Smooth muscle cell (in vitro differentiated cells): ENCODE measurements around the gene ADCY2. TPM values are rescaled to one million over a fixed set of nuclear protein-coding genes. Genes with fewer than 3 reads are reported as not detected.

Source experiments
- DNase-seq: peaks from one replicate; lab custom pipeline; 2025; ENCODE audit not compliant: unreplicated experiment; lab: John Stamatoyannopoulos, UW
- H2AFZ ChIP-seq: fragments of 200-600 bp; sonication (generic); 2 replicates; pipeline ENCODE4 v1.6.0; 2016; ENCODE audit warnings: antibody characterized with exemption, low read depth, mild to moderate bottlenecking
- H3F3A ChIP-seq: fragments of 200-600 bp; sonication (generic); 2 replicates; pipeline ENCODE4 v1.6.0; 2017; ENCODE audit warnings: antibody characterized with exemption, low read depth
- H3K27ac ChIP-seq: fragments of 200-600 bp; sonication (generic); 2 replicates; pipeline ENCODE4 v1.5.1; 2016; ENCODE audit warnings: low read depth, mild to moderate bottlenecking
- H3K27me3 ChIP-seq: fragments of 200-600 bp; sonication (generic); 2 replicates; pipeline ENCODE4 v1.6.1; 2016; ENCODE audit warnings: low read depth, mild to moderate bottlenecking
- H3K36me3 ChIP-seq: fragments of 200-600 bp; sonication (generic); 2 replicates; pipeline ENCODE4 v1.5.1; 2016; ENCODE audit warnings: low read depth
- H3K4me1 ChIP-seq: fragments of 200-600 bp; sonication (generic); 2 replicates; pipeline ENCODE4 v1.5.1; 2016; ENCODE audit warnings: low read depth
- H3K4me2 ChIP-seq: fragments of 200-600 bp; sonication (generic); 2 replicates; pipeline ENCODE4 v1.6.0; 2016; ENCODE audit warnings: mild to moderate bottlenecking
- H3K4me3 ChIP-seq: fragments of 200-600 bp; sonication (generic); 2 replicates; pipeline ENCODE4 v1.5.1; 2016; ENCODE audit warnings: mild to moderate bottlenecking
- H3K79me2 ChIP-seq: fragments of 200-600 bp; sonication (generic); 2 replicates; pipeline ENCODE4 v1.6.0; 2016; ENCODE audit warnings: low read depth, mild to moderate bottlenecking
- H3K9ac ChIP-seq: fragments of 200-600 bp; sonication (generic); 2 replicates; pipeline ENCODE4 v1.6.0; 2016; ENCODE audit warnings: low read depth
- H3K9me3 ChIP-seq: fragments of 200-600 bp; sonication (generic); replicated peaks from 2 replicates; pipeline ENCODE4 v1.5.1; 2016; ENCODE audit warnings: low read depth
- H4K20me1 ChIP-seq: fragments of 200-600 bp; sonication (generic); 2 replicates; pipeline ENCODE4 v1.6.0; 2016; ENCODE audit warnings: low read depth
- whole genome bisulfite sequencing: methylation state at CpG from one replicate; pipeline ENCODE4 v1.1.7; 2016; ENCODE audit warnings: low lambda C conversion rate; 5-methylcytosine and 5-hydroxymethylcytosine counted together
- polyA plus RNA-seq: library from polyadenylated mRNA; unstranded; fragments of >200 nt; fragmentation: Nextera tagmentation; extraction: Ambion mirVana; gene quantifications from 2 replicates; pipeline ENCODE4 v1.2.1, GENCODE V29; 2016
- total RNA-seq: library from RNA; depleted of rRNA; stranded (reverse); fragments of >200 nt; gene quantifications from 2 replicates; pipeline ENCODE4 v1.2.3, GENCODE V29; 2014
- TF ChIP-seq, protein P1 (sequence below): fragments of 200-600 bp; sonication (generic); IDR thresholded peaks from 2 replicates; pipeline ENCODE4 v1.5.1; 2017; ENCODE audit warnings: borderline replicate concordance, mild to moderate bottlenecking, antibody characterized with exemption; ENCODE audit not compliant: insufficient read depth, poor library complexity, severe bottlenecking

The ADCY2 gene
- total and polyA plus RNA-seq, 2 experiments from 2014 or later: 2.8 to 8.0 TPM

DNA sequence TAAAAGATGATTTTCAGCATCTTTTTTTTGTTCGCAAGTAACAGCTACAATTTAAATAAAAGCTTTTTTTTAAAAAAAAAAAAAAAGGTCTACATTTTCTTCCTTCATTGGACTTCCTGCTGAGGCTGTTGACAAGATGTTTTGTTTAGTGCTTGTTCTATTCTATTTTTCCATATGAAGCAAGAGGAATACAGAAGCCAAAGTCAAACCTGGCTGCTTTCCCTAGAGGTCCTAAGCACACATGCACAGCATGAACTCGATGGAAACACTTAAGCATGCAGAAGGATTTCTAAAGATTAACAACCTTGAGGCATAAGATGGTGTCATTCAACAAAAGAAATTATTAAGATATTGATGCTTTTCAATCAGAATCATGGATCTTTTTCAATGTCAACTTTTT is 105.1 kb downstream of the ADCY2 start:
- Histone ChIP-seq H3F3A (no peaks in the 10 kb centered on the region), H3K9me3 (no peaks in the 10 kb centered on the region), H3K4me2 (no peak overlapping the region), H3K4me1 (no peaks in the 10 kb centered on the region), H3K36me3 (no peaks in the 10 kb centered on the region), H3K9ac (no peak overlapping the region), H2AFZ (no peak overlapping the region), H3K27ac (no peak overlapping the region), H3K27me3 (no peaks in the 10 kb centered on the region), H3K4me3 (no peak overlapping the region), H4K20me1 (no peaks in the 10 kb centered on the region), H3K79me2 (no peaks in the 10 kb centered on the region)
- WGBS: 95% methylated on average over 2 of the region's 2 CpGs
- TF ChIP-seq, protein P1, sequence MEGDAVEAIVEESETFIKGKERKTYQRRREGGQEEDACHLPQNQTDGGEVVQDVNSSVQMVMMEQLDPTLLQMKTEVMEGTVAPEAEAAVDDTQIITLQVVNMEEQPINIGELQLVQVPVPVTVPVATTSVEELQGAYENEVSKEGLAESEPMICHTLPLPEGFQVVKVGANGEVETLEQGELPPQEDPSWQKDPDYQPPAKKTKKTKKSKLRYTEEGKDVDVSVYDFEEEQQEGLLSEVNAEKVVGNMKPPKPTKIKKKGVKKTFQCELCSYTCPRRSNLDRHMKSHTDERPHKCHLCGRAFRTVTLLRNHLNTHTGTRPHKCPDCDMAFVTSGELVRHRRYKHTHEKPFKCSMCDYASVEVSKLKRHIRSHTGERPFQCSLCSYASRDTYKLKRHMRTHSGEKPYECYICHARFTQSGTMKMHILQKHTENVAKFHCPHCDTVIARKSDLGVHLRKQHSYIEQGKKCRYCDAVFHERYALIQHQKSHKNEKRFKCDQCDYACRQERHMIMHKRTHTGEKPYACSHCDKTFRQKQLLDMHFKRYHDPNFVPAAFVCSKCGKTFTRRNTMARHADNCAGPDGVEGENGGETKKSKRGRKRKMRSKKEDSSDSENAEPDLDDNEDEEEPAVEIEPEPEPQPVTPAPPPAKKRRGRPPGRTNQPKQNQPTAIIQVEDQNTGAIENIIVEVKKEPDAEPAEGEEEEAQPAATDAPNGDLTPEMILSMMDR: no peak
- no peak for DNase-seq

DNA sequence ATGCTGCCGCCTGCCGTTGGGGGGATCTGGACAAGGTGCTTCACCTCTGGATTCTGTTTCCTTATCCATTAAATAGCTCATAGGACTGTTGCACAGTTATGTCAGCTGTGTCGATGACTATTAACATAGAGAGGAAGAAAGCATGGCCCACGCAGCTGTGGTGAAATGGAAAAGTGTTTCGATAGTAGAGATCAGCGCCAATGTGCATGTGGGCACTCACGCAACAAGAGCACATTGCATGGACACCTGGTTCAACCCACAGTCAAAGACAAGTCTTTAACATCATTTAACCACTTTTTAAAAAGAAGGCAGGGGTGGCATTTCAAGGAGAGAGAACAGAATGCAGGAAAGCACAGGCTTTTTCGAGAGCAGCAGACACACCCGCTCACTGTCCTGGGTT is 107.6 kb downstream of the ADCY2 start:
- Histone ChIP-seq H4K20me1 (no peaks in the 10 kb centered on the region), H2AFZ (no peak overlapping the region), H3K79me2 (no peaks in the 10 kb centered on the region), H3K27me3 (no peaks in the 10 kb centered on the region), H3K9ac (no peak overlapping the region), H3K9me3 (no peaks in the 10 kb centered on the region), H3K4me3 (no peak overlapping the region), H3F3A (no peaks in the 10 kb centered on the region), H3K4me2 (no peak overlapping the region), H3K27ac (no peak overlapping the region), H3K36me3 (no peaks in the 10 kb centered on the region), H3K4me1 (no peaks in the 10 kb centered on the region)
- no peak for DNase-seq
- WGBS: 91% methylated on average over 9 of the region's 9 CpGs
- TF ChIP-seq, protein P1: no peak

DNA sequence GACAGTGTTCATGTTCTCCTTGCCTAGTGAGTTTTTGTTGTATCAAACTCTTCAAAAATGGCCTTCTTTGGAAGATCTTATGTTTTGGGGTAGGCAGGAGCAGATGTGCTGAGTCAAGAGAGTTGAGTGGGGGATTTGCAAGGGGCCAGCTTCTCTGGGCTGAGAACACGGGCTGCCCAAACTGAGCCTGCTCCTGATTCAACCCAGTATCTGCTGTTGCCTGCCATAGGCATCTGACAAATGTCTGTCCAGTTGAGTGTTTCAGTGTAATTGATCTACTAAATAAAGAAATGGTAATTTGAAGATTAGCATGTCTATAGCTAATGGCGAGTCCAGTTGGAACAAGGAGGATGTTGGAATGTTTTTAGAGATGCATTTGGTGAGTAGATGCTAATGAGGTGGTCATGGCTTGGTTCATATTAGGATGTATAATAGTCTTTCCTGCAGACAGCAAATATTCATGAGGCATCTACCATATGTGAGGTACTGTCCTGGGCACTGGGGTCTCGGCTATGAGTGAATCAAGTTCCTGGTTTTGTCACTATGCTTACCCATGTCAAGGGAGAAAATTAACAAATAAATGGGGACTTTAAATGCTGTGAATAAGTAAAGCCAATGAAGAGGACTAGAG is 119.5 kb downstream of the ADCY2 start:
- TF ChIP-seq, protein P1: no peak
- 79% methylated on average over 3 of the region's 3 CpGs for WGBS

DNA sequence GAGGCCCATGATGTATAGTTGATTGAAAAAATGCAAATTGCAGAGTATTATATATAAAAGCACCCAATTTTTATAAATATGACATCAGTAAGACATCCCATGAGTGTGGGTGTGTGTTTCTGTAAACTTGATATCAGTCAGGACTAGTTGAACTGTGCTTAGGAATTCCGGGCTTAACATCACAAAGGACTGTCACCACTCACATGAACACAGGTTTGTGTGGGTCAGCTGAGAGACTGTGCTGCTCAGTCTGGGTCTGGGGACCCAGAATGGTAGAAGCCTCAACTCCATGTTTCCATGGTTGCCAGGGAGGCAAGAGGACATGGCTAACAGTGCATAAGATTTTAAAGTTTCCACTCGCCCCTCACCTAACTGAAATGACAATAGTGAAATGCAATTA is 120.3 kb downstream of the ADCY2 start:
- H3K79me2 ChIP-seq: no peaks in the 10 kb centered on the region
- no peaks in the 10 kb centered on the region for H4K20me1 ChIP-seq
- 95% methylated on average over 2 of the region's 2 CpGs for WGBS
- no peaks in the 10 kb centered on the region for H3K36me3 ChIP-seq
- peak overlapping the region; percentile 58 for H3K27ac ChIP-seq
- H2AFZ ChIP-seq: no peak overlapping the region
- H3F3A ChIP-seq: no peaks in the 10 kb centered on the region
- DNase-seq: no peak
- H3K9me3 ChIP-seq: no peaks in the 10 kb centered on the region
- H3K4me2 ChIP-seq: peak overlapping the region; percentile 10
- H3K27me3 ChIP-seq: no peaks in the 10 kb centered on the region
- H3K4me3 ChIP-seq: no peak overlapping the region
- H3K4me1 ChIP-seq: no peaks in the 10 kb centered on the region
- TF ChIP-seq, protein P1: no peak
- H3K9ac ChIP-seq: peak overlapping the region; percentile 9

More for the DNA sequence above, 119.5 kb downstream of the ADCY2 start:
- no peaks in the 10 kb centered on the region for H3K36me3 ChIP-seq
- DNase-seq: no peak
- no peaks in the 10 kb centered on the region for H3K4me1 ChIP-seq
- H3K9ac ChIP-seq: no peak overlapping the region
- no peaks in the 10 kb centered on the region for H3K79me2 ChIP-seq
- no peak overlapping the region for H2AFZ ChIP-seq
- no peaks in the 10 kb centered on the region for H3K9me3 ChIP-seq
- H3K27ac ChIP-seq: no peak overlapping the region
- H3K4me3 ChIP-seq: no peak overlapping the region
- no peaks in the 10 kb centered on the region for H3F3A ChIP-seq
- H3K4me2 ChIP-seq: no peak overlapping the region
- H4K20me1 ChIP-seq: no peaks in the 10 kb centered on the region
- H3K27me3 ChIP-seq: no peaks in the 10 kb centered on the region
